Upper lobe of left lung (tissue), 6 donors: Measurements from ENCODE around the gene PIGN. TPM values are rescaled to one million over a fixed set of nuclear protein-coding genes. Genes with fewer than 3 reads are reported as not detected.
"Not testable (repeated sequence)": the region's sequence is repeated elsewhere in the genome, so short reads cannot be mapped to it uniquely, and the experiment has no call there.

Experiments used
- ATAC-seq, 2 donors: fragments of 200-7000 bp; cut with Tn5 transposase; one replicate each; pipeline ENCODE4 v1.9.1; 2022; ENCODE audit warnings: mild to moderate bottlenecking in 2 of 2, moderate library complexity in 2 of 2; ENCODE audit not compliant: low FRiP score in 2 of 2
- DNase-seq, 2 donors: peaks; one replicate each; pipeline ENCODE4 v3.0.0-alpha.2; 2019 to 2020
- H3K27ac ChIP-seq, 4 donors: fragments of 200-600 bp; sonication (generic); one replicate each; pipeline ENCODE4 v1.5.1; 2016 to 2019
- H3K27me3 ChIP-seq, 4 donors: fragments of 200-600 bp; sonication (generic); one replicate each; pipeline ENCODE4 v1.5.1; 2017 to 2019
- H3K36me3 ChIP-seq, 4 donors: fragments of 200-600 bp; sonication (generic); one replicate each; pipeline ENCODE4 v1.5.1; 2016 to 2019
- H3K4me1 ChIP-seq, 4 donors: fragments of 200-600 bp; sonication (generic); one replicate each; pipeline ENCODE4 v1.5.1; 2018 to 2019
- H3K4me3 ChIP-seq, 4 donors: fragments of 200-600 bp; sonication (generic); one replicate each; pipeline ENCODE4 v1.5.1; 2017 to 2019; ENCODE audit warnings: mild to moderate bottlenecking in 2 of 4, moderate library complexity in 1 of 4
- H3K9me3 ChIP-seq, 4 donors: fragments of 200-600 bp; sonication (generic); one replicate each; pipeline ENCODE4 v1.5.1; 2018 to 2019
- CTCF ChIP-seq, 6 experiments: fragments of 450-650 bp in 4 of 6; fragments of 200-600 bp in 2 of 6; sonication (generic) in 2 of 6; IDR thresholded peaks; one replicate each; pipeline ENCODE4 v1.5.1; 2016 to 2019; ENCODE audit warnings: antibody characterized with exemption in 6 of 6
- EP300 ChIP-seq, 4 donors: sonication (generic); formaldehyde crosslinking; IDR thresholded peaks; one replicate each; pipeline ENCODE4 v1.5.1; 2017; ENCODE audit warnings: antibody characterized with exemption in 4 of 4, control low read depth in 2 of 4
- POLR2A ChIP-seq, 4 donors: fragments of 450-650 bp; IDR thresholded peaks; one replicate each; pipeline ENCODE4 v1.5.1; 2016 to 2017; ENCODE audit warnings: antibody characterized with exemption in 4 of 4, mild to moderate bottlenecking in 2 of 4
- POLR2AphosphoS5 ChIP-seq, 2 donors: sonication (generic); formaldehyde crosslinking; IDR thresholded peaks; one replicate each; pipeline ENCODE4 v1.5.1; 2017; ENCODE audit warnings: antibody characterized with exemption in 2 of 2
- WGBS, 2 donors: methylation state at CpG; one replicate each; pipeline ENCODE4 v1.1.5; 2017 to 2018; 5-methylcytosine and 5-hydroxymethylcytosine counted together
- total RNA-seq, 6 donors: library from RNA; depleted of rRNA in 4 of 6; stranded (reverse); fragments of >200 nt in 4 of 6; gene quantifications; one replicate each; pipeline versions ENCODE4 v1.1.0 to v1.2.1, GENCODE V29; 2016 to 2021
- donor health status: DM: no; HTN: no; CAD: no; lungs with moderate emphysema.
- donor health status: DM: no; HTN: yes; CAD: no; lungs with severe emphysema.

The PIGN gene
- total RNA-seq, 6 donors from 2014 or later: 16.9 to 36.2 (median 21.7) TPM

- Histone ChIP-seq H3K36me3 (no peaks in the 10 kb centered on the region), H3K27me3 (no peaks in the 10 kb centered on the region), H3K4me1 (peaks cover 0 to 4% (median 0%) of the 10 kb centered on the region in 4 donors), H3K4me3 (no peak overlapping the region), H3K27ac (no peak overlapping the region), H3K9me3 (no peaks in the 10 kb centered on the region)
- WGBS, 2 donors: 91 to 92% methylated on average over 3 of the region's 3 CpGs
- DNase-seq (no peak), ATAC-seq (no peak)
- TF ChIP-seq CTCF (IDR thresholded peaks at IDR 0.05): no peak
Measured at GRCh38 chr18:62175521-62175920, 11.3 kb downstream of the PIGN start.

- no peaks in the 10 kb centered on the region for H3K4me1 ChIP-seq
- no peaks in the 10 kb centered on the region for H3K36me3 ChIP-seq
- H3K9me3 ChIP-seq: no peaks in the 10 kb centered on the region
- no peak overlapping the region for H3K27ac ChIP-seq
- TF ChIP-seq CTCF (IDR thresholded peaks at IDR 0.05) (no peak), POLR2A (IDR thresholded peaks at IDR 0.05) (no peak), POLR2AphosphoS5 (IDR thresholded peaks at IDR 0.05) (no peak), EP300 (IDR thresholded peaks at IDR 0.05) (no peak)
- ATAC-seq: no peak
- H3K27me3 ChIP-seq: no peaks in the 10 kb centered on the region
- DNase-seq: no peak
- no peak overlapping the region for H3K4me3 ChIP-seq
Measured at GRCh38 chr18:62172298-62172697, 14.6 kb downstream of the PIGN start.

GRCh38 chr18:62170857-62171256, 16.0 kb downstream of the PIGN start:
- DNase-seq (no peak), ATAC-seq (no peak)
- Histone ChIP-seq H3K36me3 (no peaks in the 10 kb centered on the region), H3K4me1 (no peaks in the 10 kb centered on the region), H3K4me3 (no peak overlapping the region), H3K27me3 (no peaks in the 10 kb centered on the region), H3K27ac (no peak overlapping the region), H3K9me3 (no peaks in the 10 kb centered on the region)
- TF ChIP-seq EP300 (IDR thresholded peaks at IDR 0.05) (no peak), CTCF (IDR thresholded peaks at IDR 0.05) (no peak), POLR2A (IDR thresholded peaks at IDR 0.05) (no peak), POLR2AphosphoS5 (IDR thresholded peaks at IDR 0.05) (no peak)
- 91 to 100% methylated on average over 1 of the region's 1 CpG for WGBS, 2 donors

GRCh38 chr18:62166524-62166923, 20.3 kb downstream of the PIGN start:
- not testable (repeated sequence) for H3K27me3 ChIP-seq, H3K27ac ChIP-seq, ATAC-seq, H3K4me1 ChIP-seq, H3K9me3 ChIP-seq, H3K36me3 ChIP-seq, H3K4me3 ChIP-seq, DNase-seq
- WGBS, 2 donors: 78 to 91% methylated on average over 1 of the region's 1 CpG

GRCh38 chr18:62165583-62165982, 21.3 kb downstream of the PIGN start:
- TF ChIP-seq CTCF (IDR thresholded peaks at IDR 0.05): no peak
- TF ChIP-seq POLR2AphosphoS5 (IDR thresholded peaks at IDR 0.05): no peak
- no peak for TF ChIP-seq EP300 (IDR thresholded peaks at IDR 0.05)
- no peak for TF ChIP-seq POLR2A (IDR thresholded peaks at IDR 0.05)
- no peak for ATAC-seq

More at GRCh38 chr18:62165583-62165982, 21.3 kb downstream of the PIGN start:
- DNase-seq: no peak
- H3K36me3 ChIP-seq: peaks cover 0 to 5% (median 0%) of the 10 kb centered on the region in 4 donors
- no peak overlapping the region for H3K27ac ChIP-seq
- H3K9me3 ChIP-seq: no peaks in the 10 kb centered on the region
- WGBS, 2 donors: 68 to 83% methylated on average over 3 of the region's 3 CpGs
- H3K4me1 ChIP-seq: no peaks in the 10 kb centered on the region
- H3K4me3 ChIP-seq: no peak overlapping the region
- no peaks in the 10 kb centered on the region for H3K27me3 ChIP-seq
